ENCODE data around the gene LRFN4.

Gene LRFN4

GRCh38 chr11:66868726-66869566 is 12.1 kb downstream of the LRFN4 start:
- H3K27me3 ChIP-seq (ENCODE audit: control insufficient read depth, insufficient read depth, low read length) = no peaks in the 10 kb centered on the region
- no peaks in the 10 kb centered on the region for H3K9me3 ChIP-seq (replicated peaks; ENCODE audit: low read length)
- H3K9ac ChIP-seq (ENCODE audit: low read depth, low read length) = no peak overlapping the region
- H3K36me3 ChIP-seq (ENCODE audit: insufficient read depth, low read length) = peaks cover 14% of the 10 kb centered on the region
- no peak overlapping the region for H3K4me2 ChIP-seq (ENCODE audit: low read length)
- peaks cover 6% of the 10 kb centered on the region for H3K4me1 ChIP-seq (ENCODE audit: control insufficient read depth, insufficient read depth, low read length)
- H3K4me3 ChIP-seq (ENCODE audit: low read length) = no peak overlapping the region

DNA sequence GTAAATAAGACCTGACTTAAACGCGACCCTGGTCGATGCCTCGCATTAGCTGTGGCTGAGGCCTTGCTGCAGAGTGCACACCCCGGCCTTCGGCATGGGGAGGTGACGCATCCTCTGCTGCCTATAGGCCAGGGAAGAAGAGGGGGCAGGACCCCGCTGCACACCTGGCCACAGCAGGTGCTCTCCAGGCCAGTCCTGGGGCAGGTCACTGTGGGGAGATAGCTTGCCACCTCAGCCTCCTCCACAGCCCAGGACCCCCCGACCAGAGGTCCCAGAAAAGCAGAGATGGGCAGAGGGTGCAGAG is 12.7 kb downstream of the LRFN4 start:
- Histone ChIP-seq H3K36me3 (ENCODE audit: insufficient read depth, low read length) (peaks cover 14% of the 10 kb centered on the region), H3K27me3 (ENCODE audit: control insufficient read depth, insufficient read depth, low read length) (no peaks in the 10 kb centered on the region), H3K4me1 (ENCODE audit: control insufficient read depth, insufficient read depth, low read length) (peaks cover 6% of the 10 kb centered on the region), H3K9ac (ENCODE audit: low read depth, low read length) (no peak overlapping the region), H3K4me2 (ENCODE audit: low read length) (no peak overlapping the region), H3K9me3 (replicated peaks; ENCODE audit: low read length) (no peaks in the 10 kb centered on the region), H3K4me3 (ENCODE audit: low read length) (no peak overlapping the region)

- peaks cover 14% of the 10 kb centered on the region for H3K36me3 ChIP-seq (ENCODE audit: insufficient read depth, low read length)
- peaks cover 6% of the 10 kb centered on the region for H3K4me1 ChIP-seq (ENCODE audit: control insufficient read depth, insufficient read depth, low read length)
- H3K9me3 ChIP-seq (replicated peaks; ENCODE audit: low read length) = no peaks in the 10 kb centered on the region
- no peaks in the 10 kb centered on the region for H3K27me3 ChIP-seq (ENCODE audit: control insufficient read depth, insufficient read depth, low read length)
- H3K4me3 ChIP-seq (ENCODE audit: low read length) = no peak overlapping the region
- no peak overlapping the region for H3K9ac ChIP-seq (ENCODE audit: low read depth, low read length)
- no peak overlapping the region for H3K4me2 ChIP-seq (ENCODE audit: low read length)
Observed at GRCh38 chr11:66870131-66870530, 13.3 kb downstream of the LRFN4 start.

GRCh38 chr11:66870616-66871520 is 14.0 kb downstream of the LRFN4 start:
- no peaks in the 10 kb centered on the region for H3K27me3 ChIP-seq (ENCODE audit: control insufficient read depth, insufficient read depth, low read length)
- H3K4me1 ChIP-seq (ENCODE audit: control insufficient read depth, insufficient read depth, low read length) = peaks cover 6% of the 10 kb centered on the region
- no peak overlapping the region for H3K9ac ChIP-seq (ENCODE audit: low read depth, low read length)
- peaks cover 14% of the 10 kb centered on the region for H3K36me3 ChIP-seq (ENCODE audit: insufficient read depth, low read length)
- H3K9me3 ChIP-seq (replicated peaks; ENCODE audit: low read length) = no peaks in the 10 kb centered on the region
- no peak overlapping the region for H3K4me2 ChIP-seq (ENCODE audit: low read length)
- H3K4me3 ChIP-seq (ENCODE audit: low read length) = no peak overlapping the region

DNA sequence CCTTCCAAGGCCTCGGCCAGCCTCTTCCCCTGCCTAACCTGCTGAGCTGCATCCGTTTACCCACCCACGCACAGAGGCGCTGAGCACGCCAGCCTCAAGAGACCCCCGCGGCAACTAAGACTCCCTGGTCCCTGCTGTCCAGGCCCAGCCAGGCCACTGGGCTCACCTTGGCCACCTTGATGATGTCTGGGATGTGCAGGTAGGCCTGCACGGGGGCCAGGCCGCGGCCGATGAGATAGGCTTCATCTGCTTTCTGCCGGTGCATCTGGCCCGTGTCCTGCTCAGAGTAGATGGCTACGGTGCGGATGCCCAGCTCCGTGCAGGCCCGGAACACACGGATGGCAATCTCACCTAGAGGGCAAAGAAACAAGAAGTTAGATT is 14.6 kb downstream of the LRFN4 start:
- Histone ChIP-seq H3K4me1 (ENCODE audit: control insufficient read depth, insufficient read depth, low read length) (peaks cover 5% of the 10 kb centered on the region), H3K4me2 (ENCODE audit: low read length) (no peak overlapping the region), H3K4me3 (ENCODE audit: low read length) (no peak overlapping the region), H3K9ac (ENCODE audit: low read depth, low read length) (no peak overlapping the region), H3K36me3 (ENCODE audit: insufficient read depth, low read length) (peaks cover 14% of the 10 kb centered on the region), H3K27me3 (ENCODE audit: control insufficient read depth, insufficient read depth, low read length) (no peaks in the 10 kb centered on the region), H3K9me3 (replicated peaks; ENCODE audit: low read length) (no peaks in the 10 kb centered on the region)

DNA sequence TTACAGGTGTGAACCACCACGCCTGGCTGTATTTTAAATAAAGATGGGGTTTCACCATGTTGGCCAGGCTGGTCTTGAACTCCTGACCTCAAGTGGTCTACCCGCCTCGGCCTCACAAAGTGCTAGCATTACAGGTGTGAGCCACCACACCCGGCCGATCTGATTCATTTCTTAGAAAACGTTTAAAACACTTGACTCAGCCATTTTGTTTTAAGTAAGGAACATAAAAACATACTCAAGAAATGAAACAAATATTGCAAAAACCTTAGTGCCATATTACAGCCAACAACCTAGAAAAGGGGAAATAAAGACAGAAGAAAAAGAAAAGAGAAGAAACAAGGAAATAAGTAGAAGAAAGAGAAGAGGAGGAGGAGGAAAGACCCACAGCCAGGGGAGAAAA is 17.4 kb downstream of the LRFN4 start:
- Histone ChIP-seq H3K9ac (ENCODE audit: low read depth, low read length) (no peak overlapping the region), H3K4me1 (ENCODE audit: control insufficient read depth, insufficient read depth, low read length) (no peaks in the 10 kb centered on the region), H3K4me2 (ENCODE audit: low read length) (no peak overlapping the region), H3K4me3 (ENCODE audit: low read length) (no peak overlapping the region), H3K9me3 (replicated peaks; ENCODE audit: low read length) (no peaks in the 10 kb centered on the region), H3K36me3 (ENCODE audit: insufficient read depth, low read length) (peaks cover 11% of the 10 kb centered on the region), H3K27me3 (ENCODE audit: control insufficient read depth, insufficient read depth, low read length) (no peaks in the 10 kb centered on the region)

DNA sequence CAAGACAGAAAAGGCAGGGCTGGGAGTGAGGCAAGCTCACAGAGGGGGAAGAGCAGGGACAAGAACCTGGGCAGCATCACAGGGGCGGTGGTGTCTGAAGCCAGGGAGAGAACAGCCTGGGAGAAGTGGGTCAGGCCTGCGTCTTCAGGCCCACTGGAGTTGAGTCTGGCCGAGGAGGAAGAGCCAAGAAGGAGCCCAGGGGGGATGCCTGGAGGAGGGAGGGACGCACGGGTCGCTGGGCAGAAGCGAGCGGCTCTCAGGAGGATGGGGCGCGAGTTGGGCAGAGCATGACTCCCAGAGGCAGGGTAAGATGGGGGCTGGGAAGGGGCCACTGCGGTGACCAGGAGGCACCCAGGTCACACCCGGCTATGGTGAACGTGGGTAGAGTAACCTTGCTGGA is 18.5 kb downstream of the LRFN4 start:
- Histone ChIP-seq H3K27me3 (ENCODE audit: control insufficient read depth, insufficient read depth, low read length) (no peaks in the 10 kb centered on the region), H3K9ac (ENCODE audit: low read depth, low read length) (no peak overlapping the region), H3K9me3 (replicated peaks; ENCODE audit: low read length) (no peaks in the 10 kb centered on the region), H3K4me3 (ENCODE audit: low read length) (no peak overlapping the region), H3K36me3 (ENCODE audit: insufficient read depth, low read length) (peaks cover 11% of the 10 kb centered on the region), H3K4me1 (ENCODE audit: control insufficient read depth, insufficient read depth, low read length) (no peaks in the 10 kb centered on the region), H3K4me2 (ENCODE audit: low read length) (no peak overlapping the region)

DNA sequence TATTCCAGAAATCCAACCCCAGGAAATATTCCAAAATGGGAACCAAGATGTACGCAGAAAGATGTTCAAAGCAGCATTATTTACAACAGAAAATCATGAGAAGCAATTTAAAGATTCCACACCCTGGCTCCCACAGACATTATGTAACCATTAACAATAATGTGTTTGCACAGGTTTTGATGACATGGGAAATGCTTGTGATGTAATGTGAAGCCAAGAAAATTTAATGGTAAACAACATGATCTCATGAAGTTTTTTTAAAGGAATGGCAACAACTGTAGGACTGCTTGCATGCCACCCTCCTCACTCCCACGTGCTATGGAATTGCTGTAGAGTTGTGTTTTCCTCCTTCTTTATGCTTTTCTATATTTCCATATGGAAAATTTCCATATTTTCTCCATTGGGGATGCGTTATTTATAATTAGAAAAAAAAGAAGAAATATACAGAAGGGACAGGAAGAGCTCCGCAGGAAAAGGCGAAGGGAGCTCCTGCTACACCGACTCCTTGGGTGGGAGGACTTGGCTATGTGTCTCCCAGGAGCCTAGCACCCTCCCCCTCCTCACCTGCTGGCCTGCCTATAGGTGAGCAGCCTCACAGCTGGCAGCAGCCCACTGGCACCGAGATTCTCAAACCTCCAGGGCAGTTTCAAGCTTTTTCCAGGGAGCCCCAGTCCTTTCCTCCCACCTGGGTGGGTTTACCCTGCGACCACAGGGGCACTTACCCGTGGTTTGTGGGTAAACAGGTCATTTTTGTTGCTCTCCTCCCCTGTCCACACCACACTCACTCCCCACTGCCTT is 20.9 kb downstream of the LRFN4 start:
- no peaks in the 10 kb centered on the region for H3K27me3 ChIP-seq (ENCODE audit: control insufficient read depth, insufficient read depth, low read length)
- no peak overlapping the region for H3K9ac ChIP-seq (ENCODE audit: low read depth, low read length)
- H3K36me3 ChIP-seq (ENCODE audit: insufficient read depth, low read length) = no peaks in the 10 kb centered on the region
- H3K4me3 ChIP-seq (ENCODE audit: low read length) = no peak overlapping the region
- peaks cover 7% of the 10 kb centered on the region for H3K4me1 ChIP-seq (ENCODE audit: control insufficient read depth, insufficient read depth, low read length)
- H3K4me2 ChIP-seq (ENCODE audit: low read length) = no peak overlapping the region
- no peaks in the 10 kb centered on the region for H3K9me3 ChIP-seq (replicated peaks; ENCODE audit: low read length)

DNA sequence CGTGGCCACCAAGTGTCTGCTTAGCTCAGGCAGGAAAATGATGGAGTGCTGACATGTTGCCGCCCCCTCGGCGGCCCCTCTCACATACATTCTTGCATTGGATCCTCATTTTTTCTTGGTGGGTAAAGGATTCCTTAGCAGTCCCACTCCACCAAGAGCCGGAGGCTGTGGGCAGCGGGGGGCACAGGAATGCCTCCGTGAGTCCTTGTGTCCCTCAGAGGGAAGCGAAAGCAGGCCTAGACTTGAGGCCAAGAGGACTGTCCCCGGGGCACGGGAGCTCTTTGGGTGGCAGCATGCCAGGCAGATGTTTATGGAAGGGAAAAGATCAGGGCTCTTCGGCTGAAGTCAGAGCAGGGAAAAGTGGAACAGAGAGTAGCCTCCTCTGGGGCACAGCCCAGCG is 21.6 kb downstream of the LRFN4 start:
- H3K4me1 ChIP-seq (ENCODE audit: control insufficient read depth, insufficient read depth, low read length) = peaks cover 14% of the 10 kb centered on the region
- no peak overlapping the region for H3K9ac ChIP-seq (ENCODE audit: low read depth, low read length)
- no peaks in the 10 kb centered on the region for H3K27me3 ChIP-seq (ENCODE audit: control insufficient read depth, insufficient read depth, low read length)
- no peaks in the 10 kb centered on the region for H3K36me3 ChIP-seq (ENCODE audit: insufficient read depth, low read length)
- no peak overlapping the region for H3K4me3 ChIP-seq (ENCODE audit: low read length)
- H3K4me2 ChIP-seq (ENCODE audit: low read length) = no peak overlapping the region
- no peaks in the 10 kb centered on the region for H3K9me3 ChIP-seq (replicated peaks; ENCODE audit: low read length)

- Histone ChIP-seq H3K4me1 (ENCODE audit: control insufficient read depth, insufficient read depth, low read length) (peaks cover 16% of the 10 kb centered on the region), H3K4me3 (ENCODE audit: low read length) (no peak overlapping the region), H3K9ac (ENCODE audit: low read depth, low read length) (no peak overlapping the region), H3K9me3 (replicated peaks; ENCODE audit: low read length) (no peaks in the 10 kb centered on the region), H3K4me2 (ENCODE audit: low read length) (no peak overlapping the region), H3K36me3 (ENCODE audit: insufficient read depth, low read length) (no peaks in the 10 kb centered on the region), H3K27me3 (ENCODE audit: control insufficient read depth, insufficient read depth, low read length) (no peaks in the 10 kb centered on the region)
Observed at GRCh38 chr11:66879000-66879399, 22.1 kb downstream of the LRFN4 start.

DNA sequence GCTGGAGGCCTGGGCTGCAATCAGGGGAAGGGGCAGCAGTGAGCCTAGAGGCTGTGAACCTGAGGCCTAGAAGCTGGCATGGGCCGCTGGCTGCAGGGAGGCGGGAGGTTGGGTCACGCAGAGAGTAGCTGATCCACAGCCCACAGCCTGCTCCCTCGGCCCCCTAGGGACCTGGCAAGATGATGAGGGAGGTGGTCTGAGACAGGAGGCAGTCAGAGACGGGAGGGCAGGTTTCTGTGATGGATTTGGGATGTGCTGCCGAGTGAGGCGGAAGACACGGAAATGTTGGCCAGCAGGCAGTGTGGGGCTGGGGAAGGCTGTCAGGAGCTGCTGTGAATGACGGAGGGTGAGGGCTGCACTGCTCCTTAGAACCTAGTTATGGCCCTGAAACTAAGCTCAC is 22.7 kb downstream of the LRFN4 start:
- H3K4me2 ChIP-seq (ENCODE audit: low read length) = no peak overlapping the region
- H3K9me3 ChIP-seq (replicated peaks; ENCODE audit: low read length) = no peaks in the 10 kb centered on the region
- H3K9ac ChIP-seq (ENCODE audit: low read depth, low read length) = no peak overlapping the region
- no peak overlapping the region for H3K4me3 ChIP-seq (ENCODE audit: low read length)
- no peaks in the 10 kb centered on the region for H3K27me3 ChIP-seq (ENCODE audit: control insufficient read depth, insufficient read depth, low read length)
- peaks cover 16% of the 10 kb centered on the region for H3K4me1 ChIP-seq (ENCODE audit: control insufficient read depth, insufficient read depth, low read length)
- no peaks in the 10 kb centered on the region for H3K36me3 ChIP-seq (ENCODE audit: insufficient read depth, low read length)

Measured in skeletal muscle satellite cell (primary cell).